Type B pancreatic cell (in vitro differentiated cells): ENCODE results near the gene PIK3C2A. TPM values are rescaled to one million over a fixed set of nuclear protein-coding genes. Genes with fewer than 3 reads are reported as not detected.

Experiments used
- DNase-seq: peaks from one replicate; pipeline ENCODE4 v3.0.0; 2021; ENCODE audit warnings: mixed read lengths; ENCODE audit not compliant: unreplicated experiment; ENCODE audit errors: extremely low spot score
- H3K27ac Mint-ChIP-seq: 2 replicates; pipeline ENCODE4 v1.8.0; 2021; ENCODE audit warnings: mild to moderate bottlenecking, mixed read lengths
- H3K27me3 Mint-ChIP-seq: 2 replicates; pipeline ENCODE4 v1.8.0; 2021; ENCODE audit warnings: mixed read lengths
- H3K36me3 Mint-ChIP-seq: 2 replicates; pipeline ENCODE4 v1.8.0; 2021; ENCODE audit warnings: mixed read lengths
- H3K4me1 Mint-ChIP-seq: one replicate; pipeline ENCODE4 v1.8.0; 2021; ENCODE audit warnings: mixed read lengths; ENCODE audit not compliant: unreplicated experiment
- H3K4me3 Mint-ChIP-seq: 2 replicates; pipeline ENCODE4 v1.8.0; 2021; ENCODE audit warnings: mild to moderate bottlenecking, mixed read lengths
- H3K9me3 Mint-ChIP-seq: 2 replicates; pipeline ENCODE4 v1.8.0; 2021; ENCODE audit warnings: mixed read lengths
- total RNA-seq: library from RNA; stranded (reverse); gene quantifications from 2 replicates; pipeline ENCODE4 v1.2.1, GENCODE V29; 2021; ENCODE audit warnings: low replicate concordance
- TF ChIP-seq, protein P1 (sequence below): fragments of 200-600 bp; sonication (generic); conservative IDR thresholded peaks from 2 replicates; pipeline ENCODE4 v1.5.0; 2021; ENCODE audit warnings: antibody characterized with exemption, mild to moderate bottlenecking

PIK3C2A gene
- total RNA-seq, 1 donor from 2014 or later = 79.2 TPM

DNA sequence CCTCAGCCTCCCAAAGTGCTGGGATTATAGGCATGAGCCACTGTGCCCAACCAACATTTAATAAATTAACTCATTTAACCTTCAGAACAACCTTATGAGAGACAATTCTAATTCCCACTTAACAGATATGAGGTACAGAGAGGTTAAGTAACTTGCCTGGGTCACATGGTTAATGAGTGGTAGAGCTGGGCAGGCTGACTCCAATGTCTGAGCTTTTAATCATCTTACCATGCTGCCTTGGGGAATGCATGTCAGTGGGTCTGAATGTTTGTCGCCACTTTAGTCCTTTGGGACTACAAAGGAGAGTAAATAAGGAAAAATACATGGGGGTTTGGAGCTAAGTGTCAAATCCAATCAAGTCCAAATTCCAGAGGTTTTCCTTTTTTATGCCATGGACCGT, 11.2 kb upstream of the PIK3C2A start:
- H3K27me3 Mint-ChIP-seq = no peaks in the 10 kb centered on the region
- no peak overlapping the region for H3K4me3 Mint-ChIP-seq
- H3K4me1 Mint-ChIP-seq = no peaks in the 10 kb centered on the region
- H3K36me3 Mint-ChIP-seq = peaks cover 8% of the 10 kb centered on the region
- peaks cover 2% of the 10 kb centered on the region for H3K9me3 Mint-ChIP-seq
- no peak overlapping the region for H3K27ac Mint-ChIP-seq
- DNase-seq = no peak
- TF ChIP-seq, protein P1, sequence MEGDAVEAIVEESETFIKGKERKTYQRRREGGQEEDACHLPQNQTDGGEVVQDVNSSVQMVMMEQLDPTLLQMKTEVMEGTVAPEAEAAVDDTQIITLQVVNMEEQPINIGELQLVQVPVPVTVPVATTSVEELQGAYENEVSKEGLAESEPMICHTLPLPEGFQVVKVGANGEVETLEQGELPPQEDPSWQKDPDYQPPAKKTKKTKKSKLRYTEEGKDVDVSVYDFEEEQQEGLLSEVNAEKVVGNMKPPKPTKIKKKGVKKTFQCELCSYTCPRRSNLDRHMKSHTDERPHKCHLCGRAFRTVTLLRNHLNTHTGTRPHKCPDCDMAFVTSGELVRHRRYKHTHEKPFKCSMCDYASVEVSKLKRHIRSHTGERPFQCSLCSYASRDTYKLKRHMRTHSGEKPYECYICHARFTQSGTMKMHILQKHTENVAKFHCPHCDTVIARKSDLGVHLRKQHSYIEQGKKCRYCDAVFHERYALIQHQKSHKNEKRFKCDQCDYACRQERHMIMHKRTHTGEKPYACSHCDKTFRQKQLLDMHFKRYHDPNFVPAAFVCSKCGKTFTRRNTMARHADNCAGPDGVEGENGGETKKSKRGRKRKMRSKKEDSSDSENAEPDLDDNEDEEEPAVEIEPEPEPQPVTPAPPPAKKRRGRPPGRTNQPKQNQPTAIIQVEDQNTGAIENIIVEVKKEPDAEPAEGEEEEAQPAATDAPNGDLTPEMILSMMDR = no peak

DNA sequence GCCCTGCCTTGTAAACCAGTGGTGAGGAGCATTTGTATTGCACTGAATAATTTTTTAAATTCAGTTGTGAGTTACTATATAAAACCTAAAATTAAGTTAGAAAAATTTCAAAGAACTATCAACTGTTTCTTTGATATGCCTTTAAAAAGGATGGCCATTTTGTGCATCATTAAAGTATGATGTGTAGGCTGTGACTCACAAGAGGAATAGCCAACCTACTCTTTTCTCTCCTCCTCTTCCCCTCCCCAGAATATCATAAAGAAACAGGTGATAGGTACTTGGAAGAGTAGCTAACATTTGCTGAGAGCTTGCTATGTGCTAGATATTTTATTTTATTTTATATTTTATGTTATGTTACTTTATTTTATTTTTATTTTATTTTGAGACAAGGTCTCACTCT, 10.6 kb upstream of the PIK3C2A start:
- no peak overlapping the region for H3K27ac Mint-ChIP-seq
- no peaks in the 10 kb centered on the region for H3K27me3 Mint-ChIP-seq
- H3K4me3 Mint-ChIP-seq = no peak overlapping the region
- peaks cover 8% of the 10 kb centered on the region for H3K9me3 Mint-ChIP-seq
- TF ChIP-seq, protein P1 = no peak
- H3K4me1 Mint-ChIP-seq = no peaks in the 10 kb centered on the region
- peaks cover 13% of the 10 kb centered on the region for H3K36me3 Mint-ChIP-seq
- DNase-seq = no peak

DNA sequence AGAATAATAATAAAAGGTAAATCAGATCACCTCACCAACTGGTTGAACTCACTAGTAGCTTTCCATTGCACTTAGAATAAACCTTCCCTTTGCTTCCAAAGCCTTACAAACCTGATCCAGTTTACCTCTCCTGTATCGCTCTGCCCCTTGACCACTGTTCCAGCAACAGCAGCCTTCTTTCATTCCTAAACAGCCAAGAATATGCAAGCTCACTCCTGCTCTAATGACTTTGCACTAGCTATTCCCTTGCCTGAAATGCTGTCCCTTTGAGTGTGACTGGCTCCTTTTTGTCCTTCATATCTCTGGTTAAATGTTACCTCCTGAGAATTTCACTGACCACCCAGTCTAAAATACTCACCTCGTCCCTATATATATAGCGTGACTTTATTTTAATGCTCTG, 9.6 kb upstream of the PIK3C2A start:
- TF ChIP-seq, protein P1 = no peak
- Mint-ChIP-seq H3K4me1 (no peaks in the 10 kb centered on the region), H3K4me3 (no peak overlapping the region), H3K36me3 (peaks cover 13% of the 10 kb centered on the region), H3K27ac (no peak overlapping the region), H3K27me3 (no peaks in the 10 kb centered on the region), H3K9me3 (peaks cover 8% of the 10 kb centered on the region)
- DNase-seq = no peak

DNA sequence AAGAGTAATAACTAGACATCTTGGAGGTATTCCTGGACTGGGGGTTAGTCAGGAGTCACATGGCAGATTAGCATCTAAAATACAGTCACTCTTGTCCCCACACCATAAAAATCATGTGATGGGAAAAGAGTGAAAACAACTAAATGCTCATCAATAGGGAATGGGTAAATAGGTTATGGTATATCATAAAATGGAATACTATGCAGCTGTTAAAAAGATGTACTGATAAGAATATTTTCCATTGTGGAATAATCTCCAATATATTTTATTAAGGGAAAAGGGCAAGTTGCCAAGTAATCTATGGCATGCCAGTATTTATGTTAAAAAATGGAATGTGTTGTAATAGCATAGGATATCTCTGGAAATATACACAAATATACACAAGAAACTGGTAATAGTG, 6.6 kb upstream of the PIK3C2A start:
- no peak for DNase-seq
- Mint-ChIP-seq H3K27me3 (no peaks in the 10 kb centered on the region), H3K9me3 (peaks cover 8% of the 10 kb centered on the region), H3K4me3 (no peak overlapping the region), H3K27ac (no peak overlapping the region), H3K36me3 (peaks cover 13% of the 10 kb centered on the region), H3K4me1 (peaks cover 5% of the 10 kb centered on the region)
- TF ChIP-seq, protein P1 = no peak

DNA sequence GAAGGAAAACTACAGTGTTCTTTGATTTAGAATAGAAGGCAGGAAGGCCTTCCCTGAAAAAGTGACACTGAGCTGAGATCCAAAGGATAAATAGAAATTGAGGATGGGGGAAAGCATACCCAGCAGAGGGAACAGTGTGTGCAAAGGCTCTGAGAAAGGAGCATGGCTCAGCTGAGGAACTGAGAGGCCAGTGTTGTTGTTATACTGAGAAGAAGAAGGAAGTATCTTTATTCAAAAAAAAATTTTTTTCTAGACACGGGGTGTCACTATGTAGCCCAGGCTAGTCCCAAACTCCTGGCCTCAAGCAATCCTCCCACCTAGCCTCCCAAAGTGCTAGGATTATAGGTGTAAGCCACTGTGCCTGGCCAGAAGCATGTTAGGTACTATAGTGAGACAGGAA, 3.5 kb upstream of the PIK3C2A start:
- no peak for DNase-seq
- TF ChIP-seq, protein P1 = no peak
- peaks cover 13% of the 10 kb centered on the region for H3K36me3 Mint-ChIP-seq
- H3K4me3 Mint-ChIP-seq = no peak overlapping the region
- H3K27me3 Mint-ChIP-seq = no peaks in the 10 kb centered on the region
- peaks cover 14% of the 10 kb centered on the region for H3K4me1 Mint-ChIP-seq
- peaks cover 8% of the 10 kb centered on the region for H3K9me3 Mint-ChIP-seq
- no peak overlapping the region for H3K27ac Mint-ChIP-seq

DNA sequence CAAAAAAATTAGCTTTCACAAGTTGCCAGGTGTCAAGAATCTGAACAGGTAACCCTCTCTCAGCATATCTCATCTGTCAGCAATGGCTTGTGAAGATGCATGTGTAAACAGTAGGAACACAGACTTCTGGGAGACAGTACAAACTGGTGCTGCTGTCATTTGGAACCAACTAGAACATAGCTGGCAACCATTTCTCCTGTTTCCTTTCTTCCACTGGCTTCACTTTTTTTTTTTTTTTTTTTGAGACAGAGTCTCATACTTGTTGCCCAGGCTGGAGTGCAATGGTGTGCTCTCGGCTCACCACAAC, 2.1 kb upstream of the PIK3C2A start:
- TF ChIP-seq, protein P1 = no peak
- H3K4me1 Mint-ChIP-seq = peaks cover 14% of the 10 kb centered on the region
- H3K4me3 Mint-ChIP-seq = peak overlapping the region; percentile 97
- no peak for DNase-seq
- no peaks in the 10 kb centered on the region for H3K27me3 Mint-ChIP-seq
- H3K9me3 Mint-ChIP-seq = peaks cover 8% of the 10 kb centered on the region
- H3K27ac Mint-ChIP-seq = peak overlapping the region; percentile 98
- peaks cover 9% of the 10 kb centered on the region for H3K36me3 Mint-ChIP-seq
